Measurements from ENCODE around the gene MRPL51. TPM values are rescaled to one million over a fixed set of nuclear protein-coding genes. Genes with fewer than 3 reads are reported as not detected.
"Not testable (repeated sequence)": the region's sequence is repeated elsewhere in the genome, so short reads cannot be mapped to it uniquely, and the experiment has no call there.

Gene MRPL51
- total RNA-seq, 4 donors from 2014 or later, result 2.6 to 49.7 (median 40.9) TPM

- intact Hi-C loops (cut with DNase I; ENCODE audit: low total_unique reads), result no loop called here
- peaks cover 0 to 8% (median under 1%) of the 10 kb centered on the region in 4 donors for H3K4me1 ChIP-seq
- H3K9me3 ChIP-seq, result no peaks in the 10 kb centered on the region
- H3K4me3 ChIP-seq, result no peak overlapping the region
- no peaks in the 10 kb centered on the region for H3K27me3 ChIP-seq
- H3K27ac ChIP-seq, result peak overlapping the region; percentile 48 to 69 (median 60)
- peak in 1 of 3 donors; percentile 46 for TF ChIP-seq POLR2AphosphoS5 (IDR thresholded peaks at IDR 0.05)
- no peak for TF ChIP-seq POLR2A (IDR thresholded peaks at IDR 0.05)
- no peak for DNase-seq
- WGBS, 2 donors (ENCODE audit: low coverage in 1 of 2), result 52 to 61% methylated on average over 3 of the region's 3 CpGs
- in situ Hi-C loops (cut with MboI; ENCODE audit: low pct_ligation_motif_present in 1 of 4, low pct_unique_long_range_greater_than_20kb in 1 of 4, low sequenced_read_pairs in 3 of 4), result no loop called here
- no peaks in the 10 kb centered on the region for H3K36me3 ChIP-seq
Measured at GRCh38 chr12:6476489-6476888, 16.6 kb downstream of the MRPL51 start.

- H3K27me3 ChIP-seq; in situ Hi-C loops (cut with MboI; ENCODE audit: low pct_ligation_motif_present in 1 of 4, low pct_unique_long_range_greater_than_20kb in 1 of 4, low sequenced_read_pairs in 3 of 4); H3K9me3 ChIP-seq; H3K27ac ChIP-seq; H3K36me3 ChIP-seq; intact Hi-C loops (cut with DNase I; ENCODE audit: low total_unique reads); DNase-seq; H3K4me3 ChIP-seq: not testable (repeated sequence)
- 94 to 100% methylated on average over 1 to 43 of the region's 48 CpGs for WGBS, 2 donors (ENCODE audit: low coverage in 1 of 2)
- H3K4me1 ChIP-seq, result peaks cover 0 to 13% (median 6%) of the 10 kb centered on the region in 4 donors
Measured at GRCh38 chr12:6475233-6475975, 17.7 kb downstream of the MRPL51 start.

- TF ChIP-seq EP300 (IDR thresholded peaks at IDR 0.05; ENCODE audit: low read depth), result no peak
- TF ChIP-seq POLR2AphosphoS5 (IDR thresholded peaks at IDR 0.05), result no peak
- no peak for TF ChIP-seq POLR2A (IDR thresholded peaks at IDR 0.05)
- no peak for TF ChIP-seq CTCF (IDR thresholded peaks at IDR 0.05)
- peaks cover 8 to 36% (median 31%) of the 10 kb centered on the region in 4 donors for H3K4me1 ChIP-seq
- H3K9me3 ChIP-seq, result no peaks in the 10 kb centered on the region
- H3K27me3 ChIP-seq, result no peaks in the 10 kb centered on the region
- no peaks in the 10 kb centered on the region for H3K36me3 ChIP-seq
- no peak overlapping the region for H3K4me3 ChIP-seq
- in situ Hi-C loops (cut with MboI; ENCODE audit: low pct_ligation_motif_present in 1 of 4, low pct_unique_long_range_greater_than_20kb in 1 of 4, low sequenced_read_pairs in 3 of 4) (loop anchor here in 2 of 4 donors (25.0 kb wide), 1 partner anchor 135 kb away; the partner anchor contains the start of gene TNFRSF1A (in 2 of the 2)), intact Hi-C loops (cut with DNase I; ENCODE audit: low total_unique reads) (no loop called here)
- 90 to 91% methylated on average over 8 to 11 of the region's 11 CpGs for WGBS, 2 donors (ENCODE audit: low coverage in 1 of 2)
- H3K27ac ChIP-seq, result no peak overlapping the region
- DNase-seq, result no peak
Measured at GRCh38 chr12:6472491-6472890, 20.6 kb downstream of the MRPL51 start.

- in situ Hi-C loops (cut with MboI; ENCODE audit: low pct_ligation_motif_present in 1 of 4, low pct_unique_long_range_greater_than_20kb in 1 of 4, low sequenced_read_pairs in 3 of 4), result loop anchor here in 2 of 4 donors (25.0 kb wide), 1 partner anchor 135 kb away; the partner anchor contains the start of gene TNFRSF1A (in 2 of the 2)
- no peaks in the 10 kb centered on the region for H3K27me3 ChIP-seq
- DNase-seq, result no peak
- TF ChIP-seq POLR2A (IDR thresholded peaks at IDR 0.05) (no peak), EP300 (IDR thresholded peaks at IDR 0.05; ENCODE audit: low read depth) (no peak), POLR2AphosphoS5 (IDR thresholded peaks at IDR 0.05) (no peak), CTCF (IDR thresholded peaks at IDR 0.05) (no peak)
- peaks cover 8 to 41% (median 33%) of the 10 kb centered on the region in 4 donors for H3K4me1 ChIP-seq
- no peaks in the 10 kb centered on the region for H3K9me3 ChIP-seq
- intact Hi-C loops (cut with DNase I; ENCODE audit: low total_unique reads), result no loop called here
- H3K4me3 ChIP-seq, result no peak overlapping the region
- 81 to 100% methylated on average over 1 of the region's 1 CpG for WGBS, 2 donors (ENCODE audit: low coverage in 1 of 2)
- peak overlapping the region in 1 of 4 donors; percentile 88 for H3K27ac ChIP-seq
- no peaks in the 10 kb centered on the region for H3K36me3 ChIP-seq
Measured at GRCh38 chr12:6471989-6472360, 21.1 kb downstream of the MRPL51 start.

- H3K4me3 ChIP-seq, result peak within 1 kb of the TSS; percentile 49 to 78 (median 64)
- no peaks in the 10 kb centered on the region for H3K9me3 ChIP-seq
- H3K4me1 ChIP-seq, result peaks cover 8 to 40% (median 33%) of the 10 kb centered on the region in 4 donors
- WGBS, 2 donors (ENCODE audit: low coverage in 1 of 2), result 0% methylated on average over 25 of the region's 69 CpGs; no CpG with 5 or more reads in 1 of the 2 donors
- peak; percentile 99 for TF ChIP-seq POLR2A (IDR thresholded peaks at IDR 0.05)
- TF ChIP-seq POLR2AphosphoS5 (IDR thresholded peaks at IDR 0.05), result peak; percentile 99
- peak in 1 of 5 experiments; percentile 36 for TF ChIP-seq CTCF (IDR thresholded peaks at IDR 0.05)
- no peak for TF ChIP-seq EP300 (IDR thresholded peaks at IDR 0.05; ENCODE audit: low read depth)
- in situ Hi-C loops (cut with MboI; ENCODE audit: low pct_ligation_motif_present in 1 of 4, low pct_unique_long_range_greater_than_20kb in 1 of 4, low sequenced_read_pairs in 3 of 4) (loop anchor here in 2 of 4 donors (25.0 kb wide), 1 partner anchor 133 kb away; the partner anchor contains the start of gene TNFRSF1A (in 2 of the 2)), intact Hi-C loops (cut with DNase I; ENCODE audit: low total_unique reads) (no loop called here)
- H3K36me3 ChIP-seq, result peaks cover 0 to 6% (median 0%) of the 10 kb centered on the region in 4 donors
- DNase-seq, result peak; percentile 98
- H3K27me3 ChIP-seq, result no peaks in the 10 kb centered on the region
- H3K27ac ChIP-seq, result peak within 1 kb of the TSS; percentile 88 to 96 (median 90)
Measured at GRCh38 chr12:6470375-6471163, 22.5 kb downstream of the MRPL51 start, which contains the start of gene VAMP1. VAMP1 (minus strand) TSS chr12:6470677; CDS start chr12:6470531, 146 bp downstream.
